HL-60 (cell line): Measurements from ENCODE around the gene HDAC1.

Source experiments
- POLR2AphosphoS5 ChIP-seq: IDR thresholded peaks from 2 replicates; pipeline ENCODE4 v1.6.1; 2012; ENCODE audit warnings: low read depth
- TF ChIP-seq, protein P1 (sequence below): IDR thresholded peaks from one replicate; pipeline ENCODE4 v1.5.1; 2011; ENCODE audit warnings: low read length, control low read depth, inconsistent platforms; ENCODE audit not compliant: insufficient read depth
- TF ChIP-seq, protein P2 (sequence below): IDR thresholded peaks from 2 replicates; pipeline ENCODE4 v1.6.1; 2012; ENCODE audit warnings: low read depth; ENCODE audit not compliant: insufficient replicate concordance

DNA sequence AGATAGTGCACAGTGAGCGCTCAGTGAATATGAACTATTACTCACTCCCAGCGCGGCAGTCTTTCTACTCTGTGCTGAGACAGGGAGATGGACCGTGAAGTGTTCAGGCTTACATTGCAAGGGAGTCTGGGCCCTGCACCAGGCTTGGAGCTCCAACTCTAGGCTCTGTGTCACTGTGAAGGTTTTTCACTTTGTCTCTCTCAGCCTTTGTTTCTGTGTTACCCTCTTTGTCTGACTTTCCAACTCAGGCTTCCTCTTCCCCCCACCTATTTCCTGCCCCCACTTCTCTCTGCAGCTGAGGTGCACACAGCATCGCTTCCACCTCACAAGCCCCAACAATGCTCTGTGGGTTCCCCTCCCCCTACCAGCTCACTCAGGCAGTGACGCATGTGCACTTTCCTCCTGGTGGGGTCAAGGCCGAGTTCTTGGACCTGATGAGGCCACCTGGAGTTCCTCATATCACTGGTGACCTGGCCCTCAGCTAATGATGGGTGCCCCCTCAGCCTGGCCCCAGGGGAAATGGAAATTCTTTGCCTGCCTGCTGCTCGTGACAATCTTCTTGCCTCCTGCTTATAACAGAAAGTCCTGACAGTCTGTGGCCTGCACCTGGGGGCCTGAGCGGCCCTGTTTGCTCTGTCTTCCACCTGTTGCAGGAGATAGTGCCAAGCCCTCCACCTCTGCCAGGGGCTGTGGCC, 41.9 kb upstream of the HDAC1 start:
- no peak for TF ChIP-seq POLR2AphosphoS5
- TF ChIP-seq, protein P1, sequence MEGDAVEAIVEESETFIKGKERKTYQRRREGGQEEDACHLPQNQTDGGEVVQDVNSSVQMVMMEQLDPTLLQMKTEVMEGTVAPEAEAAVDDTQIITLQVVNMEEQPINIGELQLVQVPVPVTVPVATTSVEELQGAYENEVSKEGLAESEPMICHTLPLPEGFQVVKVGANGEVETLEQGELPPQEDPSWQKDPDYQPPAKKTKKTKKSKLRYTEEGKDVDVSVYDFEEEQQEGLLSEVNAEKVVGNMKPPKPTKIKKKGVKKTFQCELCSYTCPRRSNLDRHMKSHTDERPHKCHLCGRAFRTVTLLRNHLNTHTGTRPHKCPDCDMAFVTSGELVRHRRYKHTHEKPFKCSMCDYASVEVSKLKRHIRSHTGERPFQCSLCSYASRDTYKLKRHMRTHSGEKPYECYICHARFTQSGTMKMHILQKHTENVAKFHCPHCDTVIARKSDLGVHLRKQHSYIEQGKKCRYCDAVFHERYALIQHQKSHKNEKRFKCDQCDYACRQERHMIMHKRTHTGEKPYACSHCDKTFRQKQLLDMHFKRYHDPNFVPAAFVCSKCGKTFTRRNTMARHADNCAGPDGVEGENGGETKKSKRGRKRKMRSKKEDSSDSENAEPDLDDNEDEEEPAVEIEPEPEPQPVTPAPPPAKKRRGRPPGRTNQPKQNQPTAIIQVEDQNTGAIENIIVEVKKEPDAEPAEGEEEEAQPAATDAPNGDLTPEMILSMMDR = no peak
- TF ChIP-seq, protein P2, sequence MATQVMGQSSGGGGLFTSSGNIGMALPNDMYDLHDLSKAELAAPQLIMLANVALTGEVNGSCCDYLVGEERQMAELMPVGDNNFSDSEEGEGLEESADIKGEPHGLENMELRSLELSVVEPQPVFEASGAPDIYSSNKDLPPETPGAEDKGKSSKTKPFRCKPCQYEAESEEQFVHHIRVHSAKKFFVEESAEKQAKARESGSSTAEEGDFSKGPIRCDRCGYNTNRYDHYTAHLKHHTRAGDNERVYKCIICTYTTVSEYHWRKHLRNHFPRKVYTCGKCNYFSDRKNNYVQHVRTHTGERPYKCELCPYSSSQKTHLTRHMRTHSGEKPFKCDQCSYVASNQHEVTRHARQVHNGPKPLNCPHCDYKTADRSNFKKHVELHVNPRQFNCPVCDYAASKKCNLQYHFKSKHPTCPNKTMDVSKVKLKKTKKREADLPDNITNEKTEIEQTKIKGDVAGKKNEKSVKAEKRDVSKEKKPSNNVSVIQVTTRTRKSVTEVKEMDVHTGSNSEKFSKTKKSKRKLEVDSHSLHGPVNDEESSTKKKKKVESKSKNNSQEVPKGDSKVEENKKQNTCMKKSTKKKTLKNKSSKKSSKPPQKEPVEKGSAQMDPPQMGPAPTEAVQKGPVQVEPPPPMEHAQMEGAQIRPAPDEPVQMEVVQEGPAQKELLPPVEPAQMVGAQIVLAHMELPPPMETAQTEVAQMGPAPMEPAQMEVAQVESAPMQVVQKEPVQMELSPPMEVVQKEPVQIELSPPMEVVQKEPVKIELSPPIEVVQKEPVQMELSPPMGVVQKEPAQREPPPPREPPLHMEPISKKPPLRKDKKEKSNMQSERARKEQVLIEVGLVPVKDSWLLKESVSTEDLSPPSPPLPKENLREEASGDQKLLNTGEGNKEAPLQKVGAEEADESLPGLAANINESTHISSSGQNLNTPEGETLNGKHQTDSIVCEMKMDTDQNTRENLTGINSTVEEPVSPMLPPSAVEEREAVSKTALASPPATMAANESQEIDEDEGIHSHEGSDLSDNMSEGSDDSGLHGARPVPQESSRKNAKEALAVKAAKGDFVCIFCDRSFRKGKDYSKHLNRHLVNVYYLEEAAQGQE = no peak
